HepG2 (cell line): ENCODE measurements around the gene NEDD4L. TPM values are rescaled to one million over a fixed set of nuclear protein-coding genes. Genes with fewer than 3 reads are reported as not detected.

ENCODE experiments used
- ATAC-seq: fragments of 200-7000 bp; cut with Tn5 transposase; 3 replicates; pipeline ENCODE4 v1.9.1; 2020; ENCODE audit warnings: mild to moderate bottlenecking, moderate library complexity
- BruUV-seq: library from RNA; stranded (reverse); fragments of 400-500 nt; replicated peaks from 2 replicates; lab custom pipeline; 2021; lab: Mats Ljungman, UMichigan
- CTCF ChIA-PET: fragments of 300-600 bp; formaldehyde crosslinking; extraction: SDS; loops from one replicate; lab custom pipeline; 2021; ENCODE audit warnings: low total read pairs, inconsistent platforms, low intra/inter-chr PET ratio; lab: Yijun Ruan, JAX
- POLR2A ChIA-PET: fragments of 350-600 bp; sonication (Branson Sonifier 250); formaldehyde crosslinking; loops from one replicate; lab custom pipeline; 2020; ENCODE audit warnings: antibody characterized with exemption, inconsistent platforms; lab: Yijun Ruan, JAX
- DNase-seq: peaks from one replicate; pipeline ENCODE4 v3.0.0-alpha.2; 2015; ENCODE audit warnings: low spot score
- FAIRE-seq: peaks from 3 replicates; lab custom pipeline; 2011; peaks lifted over from hg19 to GRCh38; lab: Jason Lieb, UNC
- H2AFZ ChIP-seq: one replicate; pipeline ENCODE4 v1.6.1; 2011; ENCODE audit warnings: low read length, inconsistent platforms
- H3K27ac ChIP-seq: fragments of 300-600 bp; 3 replicates; pipeline ENCODE4 v1.8.0; 2011; ENCODE audit warnings: mixed run types, mild to moderate bottlenecking, mixed read lengths, low read length, inconsistent platforms; ENCODE audit not compliant: insufficient read depth; ENCODE audit errors: extremely low read length
- H3K27me3 ChIP-seq, 2 experiments: fragments of 200-600 bp in 1 of 2; 2 replicates in 1 of 2; 3 replicates in 1 of 2; pipeline versions ENCODE4 v1.6.0 to v1.8.0; 2011; ENCODE audit warnings: low read length in 2 of 2, mild to moderate bottlenecking in 2 of 2, moderate library complexity in 2 of 2, inconsistent platforms in 1 of 2; ENCODE audit not compliant: insufficient read depth in 2 of 2, control insufficient read depth in 1 of 2
- H3K36me3 ChIP-seq, 2 experiments: fragments of 200-600 bp in 1 of 2; replicated peaks in 1 of 2; 2 replicates in 1 of 2; 3 replicates in 1 of 2; pipeline versions ENCODE4 v1.5.1 to v1.8.0; 2011; ENCODE audit warnings: low read length in 2 of 2, inconsistent platforms in 1 of 2; ENCODE audit not compliant: insufficient read depth in 2 of 2, control insufficient read depth in 1 of 2
- H3K4me1 ChIP-seq: 2 replicates; pipeline ENCODE4 v1.5.1; 2012; ENCODE audit warnings: low read length, inconsistent platforms; ENCODE audit not compliant: insufficient read depth
- H3K4me2 ChIP-seq: 2 replicates; pipeline ENCODE4 v1.6.0; 2011; ENCODE audit warnings: low read depth, low read length, inconsistent platforms
- H3K4me3 ChIP-seq, 3 experiments: fragments of 200-600 bp in 1 of 3; sonication (generic), shearing (Covaris generic) in 1 of 3; replicated peaks in 1 of 3; 2 replicates each; pipeline ENCODE4 v1.5.1; 2011 to 2016; ENCODE audit warnings: low read length in 3 of 3, inconsistent platforms in 2 of 3, low read depth in 2 of 3, mild to moderate bottlenecking in 2 of 3, control low read depth in 1 of 3, mixed read lengths in 1 of 3; ENCODE audit not compliant: insufficient read depth in 1 of 3
- H3K79me2 ChIP-seq: one replicate; pipeline ENCODE4 v1.6.1; 2011; ENCODE audit warnings: low read length, inconsistent platforms; ENCODE audit not compliant: insufficient read depth
- H3K9ac ChIP-seq: 2 replicates; pipeline ENCODE4 v1.6.0; 2011; ENCODE audit warnings: mild to moderate bottlenecking, low read depth, low read length, inconsistent platforms; ENCODE audit not compliant: insufficient read depth
- H3K9me3 ChIP-seq: 2 replicates; pipeline ENCODE4 v1.5.1; 2012; ENCODE audit warnings: mild to moderate bottlenecking, low read length
- H4K20me1 ChIP-seq: 2 replicates; pipeline ENCODE4 v1.6.0; 2011; ENCODE audit warnings: inconsistent platforms, mild to moderate bottlenecking, low read length, moderate library complexity; ENCODE audit not compliant: insufficient read depth
- BCL6 ChIP-seq: IDR thresholded peaks from 2 replicates; pipeline ENCODE4 v1.6.1; 2016; ENCODE audit warnings: missing genetic modification reagents, missing compliant biosample characterization
- ETS1 ChIP-seq: sonication (generic); formaldehyde crosslinking; IDR thresholded peaks from 2 replicates; pipeline ENCODE4 v1.4.0; 2020; ENCODE audit warnings: missing genetic modification reagents
- HDAC1 ChIP-seq: sonication (generic); formaldehyde crosslinking; IDR thresholded peaks from 2 replicates; pipeline ENCODE4 v1.5.1; 2020; ENCODE audit warnings: mild to moderate bottlenecking, missing genetic modification reagents
- KAT8 ChIP-seq: IDR thresholded peaks from 2 replicates; pipeline ENCODE4 v1.6.1; 2016; ENCODE audit warnings: missing genetic modification reagents, missing compliant biosample characterization
- NFIC ChIP-seq: IDR thresholded peaks from 2 replicates; pipeline ENCODE4 v1.6.1; 2012; ENCODE audit warnings: mild to moderate bottlenecking, low read length, inconsistent platforms
- NR0B2 ChIP-seq: sonication (generic); formaldehyde crosslinking; IDR thresholded peaks from 2 replicates; pipeline ENCODE4 v1.4.0; 2020; ENCODE audit warnings: mild to moderate bottlenecking, missing genetic modification reagents
- PAF1 ChIP-seq: IDR thresholded peaks from 2 replicates; pipeline ENCODE4 v1.6.1; 2016; ENCODE audit warnings: missing genetic modification reagents, missing compliant biosample characterization
- RORA ChIP-seq: sonication (generic); formaldehyde crosslinking; IDR thresholded peaks from 2 replicates; pipeline ENCODE4 v1.5.0; 2020; ENCODE audit warnings: mild to moderate bottlenecking, missing genetic modification reagents, moderate library complexity
- SKIL ChIP-seq: sonication (generic); formaldehyde crosslinking; IDR thresholded peaks from 2 replicates; pipeline ENCODE4 v1.8.0; 2022; ENCODE audit warnings: missing genetic modification reagents, mild to moderate bottlenecking, moderate library complexity, borderline replicate concordance
- ZBTB7B ChIP-seq: sonication (generic); formaldehyde crosslinking; IDR thresholded peaks from 2 replicates; pipeline ENCODE4 v1.4.0; 2020; ENCODE audit warnings: missing genetic modification reagents
- ZNF260 ChIP-seq: sonication (generic); formaldehyde crosslinking; IDR thresholded peaks from 2 replicates; pipeline ENCODE4 v1.4.0; 2020; ENCODE audit warnings: missing genetic modification reagents, low read depth, mild to moderate bottlenecking, borderline replicate concordance
- ZNF446 ChIP-seq: sonication (generic); formaldehyde crosslinking; IDR thresholded peaks from 2 replicates; pipeline ENCODE4 v1.5.0; 2020; ENCODE audit warnings: mild to moderate bottlenecking, missing genetic modification reagents
- ZNF616 ChIP-seq: sonication (generic); formaldehyde crosslinking; IDR thresholded peaks from 2 replicates; pipeline ENCODE4 v1.5.0; 2020; ENCODE audit warnings: low read depth, mild to moderate bottlenecking, missing genetic modification reagents
- WGBS: methylation state at CpG from one replicate; pipeline ENCODE4 v1.1.6; 2017; ENCODE audit warnings: low lambda C conversion rate; 5-methylcytosine and 5-hydroxymethylcytosine counted together
- in situ Hi-C: cut with HindIII; loops from 2 replicates; pipeline ENCODE4 v1.10.0; 2017; ENCODE audit warnings: low pct_unique_long_range_greater_than_20kb; ENCODE audit not compliant: extremely low pct_ligation_motif_present
- intact Hi-C: fragments of 100-400 bp; cut with micrococcal nuclease; formaldehyde crosslinking; loops from one replicate; pipeline ENCODE4 v1.10.0; 2022; ENCODE audit not compliant: unreplicated experiment
- polyA plus RNA-seq, 8 experiments: library from polyadenylated mRNA; depleted of rRNA in 3 of 8; stranded (reverse) in 7 of 8; unstranded in 1 of 8; fragments of >200 nt; fragmentation: Illumina TruSeq in 4 of 8; extraction: Trizol in 4 of 8; gene quantifications; 2 replicates each; pipeline versions ENCODE4 v1.2.1 to v1.2.3, GENCODE V29; 2011 to 2016; ENCODE audit warnings: low read depth in 4 of 8, missing spikeins in 1 of 8, mixed read lengths in 1 of 8; ENCODE audit not compliant: insufficient read depth in 1 of 8
- total RNA-seq, 5 experiments: library from RNA; depleted of rRNA; stranded (reverse); fragments of >200 nt; fragmentation: Illumina TruSeq; extraction: Trizol; gene quantifications; 2 replicates each; pipeline ENCODE4 v1.2.3, GENCODE V29; 2016; ENCODE audit warnings: low read depth in 1 of 5
- TF ChIP-seq, protein P1 (sequence below): sonication (generic); formaldehyde crosslinking; IDR thresholded peaks from 2 replicates; pipeline ENCODE4 v1.5.0; 2020; ENCODE audit warnings: missing genetic modification reagents, mild to moderate bottlenecking, borderline replicate concordance
- TF ChIP-seq, protein P2 (sequence below): sonication (generic); formaldehyde crosslinking; IDR thresholded peaks from 2 replicates; pipeline ENCODE4 v1.5.0; 2020; ENCODE audit warnings: missing genetic modification reagents

NEDD4L gene
- total and polyA plus RNA-seq, 2 of the 13 experiments (the other 11 are each of a cell fraction or from before 2014, with no cell fraction given) = 168 to 390 TPM

GRCh38 chr18:58143386-58143785, 99.4 kb downstream of the NEDD4L start:
- no peaks in the 10 kb centered on the region for H3K27me3 ChIP-seq
- peaks cover 26% of the 10 kb centered on the region for H3K4me1 ChIP-seq
- no peak for FAIRE-seq
- H3K36me3 ChIP-seq = no peaks in the 10 kb centered on the region; a peak in 1 of 5 replicates
- H2AFZ ChIP-seq = no peak overlapping the region
- in situ Hi-C loops (no loop called here), intact Hi-C loops (no loop called here)
- no peak overlapping the region for H3K27ac ChIP-seq
- no peak overlapping the region for H3K4me3 ChIP-seq
- no peaks in the 10 kb centered on the region for H3K9me3 ChIP-seq
- H3K9ac ChIP-seq = no peak overlapping the region
- no peak for DNase-seq
- ChIA-PET CTCF (no interaction called here), POLR2A (no interaction called here)
- ATAC-seq = no peak
- 99% methylated on average over 11 of the region's 11 CpGs for WGBS
- TF ChIP-seq HDAC1 (CRISPR knock-in tag) (no peak), SKIL (CRISPR knock-in tag) (no peak), ZNF260 (no peak), ETS1 (CRISPR knock-in tag) (no peak), RORA (CRISPR knock-in tag) (no peak), ZNF616 (CRISPR knock-in tag) (no peak), PAF1 (CRISPR knock-in tag) (no peak), NR0B2 (no peak), ZBTB7B (CRISPR knock-in tag) (no peak), NFIC (no peak), ZNF446 (CRISPR knock-in tag) (no peak), BCL6 (no peak), KAT8 (CRISPR knock-in tag) (no peak)
- TF ChIP-seq, protein P1, sequence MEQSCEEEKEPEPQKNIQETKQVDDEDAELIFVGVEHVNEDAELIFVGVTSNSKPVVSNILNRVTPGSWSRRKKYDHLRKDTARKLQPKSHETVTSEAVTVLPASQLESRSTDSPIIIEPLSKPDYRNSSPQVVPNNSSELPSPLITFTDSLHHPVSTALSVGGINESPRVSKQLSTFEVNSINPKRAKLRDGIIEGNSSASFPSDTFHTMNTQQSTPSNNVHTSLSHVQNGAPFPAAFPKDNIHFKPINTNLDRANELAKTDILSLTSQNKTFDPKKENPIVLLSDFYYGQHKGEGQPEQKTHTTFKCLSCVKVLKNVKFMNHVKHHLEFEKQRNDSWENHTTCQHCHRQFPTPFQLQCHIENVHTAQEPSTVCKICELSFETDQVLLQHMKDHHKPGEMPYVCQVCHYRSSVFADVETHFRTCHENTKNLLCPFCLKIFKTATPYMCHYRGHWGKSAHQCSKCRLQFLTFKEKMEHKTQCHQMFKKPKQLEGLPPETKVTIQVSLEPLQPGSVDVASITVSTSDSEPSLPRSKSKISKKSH = no peak
- TF ChIP-seq, protein P2, sequence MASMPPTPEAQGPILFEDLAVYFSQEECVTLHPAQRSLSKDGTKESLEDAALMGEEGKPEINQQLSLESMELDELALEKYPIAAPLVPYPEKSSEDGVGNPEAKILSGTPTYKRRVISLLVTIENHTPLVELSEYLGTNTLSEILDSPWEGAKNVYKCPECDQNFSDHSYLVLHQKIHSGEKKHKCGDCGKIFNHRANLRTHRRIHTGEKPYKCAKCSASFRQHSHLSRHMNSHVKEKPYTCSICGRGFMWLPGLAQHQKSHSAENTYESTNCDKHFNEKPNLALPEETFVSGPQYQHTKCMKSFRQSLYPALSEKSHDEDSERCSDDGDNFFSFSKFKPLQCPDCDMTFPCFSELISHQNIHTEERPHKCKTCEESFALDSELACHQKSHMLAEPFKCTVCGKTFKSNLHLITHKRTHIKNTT = no peak
- peaks cover 37% of the 10 kb centered on the region for H3K79me2 ChIP-seq
- BruUV-seq = no TSS peak
- H4K20me1 ChIP-seq = no peaks in the 10 kb centered on the region
- H3K4me2 ChIP-seq = no peak overlapping the region
